Right atrium auricular region (tissue), 2 donors: Measurements from ENCODE around the gene ERCC2. TPM values are rescaled to one million over a fixed set of nuclear protein-coding genes. Genes with fewer than 3 reads are reported as not detected.

ENCODE experiments used
- DNase-seq: peaks from one replicate; pipeline ENCODE4 v3.0.0-alpha.2; 2019; ENCODE audit warnings: low spot score
- H3K27ac ChIP-seq, 2 donors: fragments of 200-600 bp; sonication (generic); 1 replicate in 1 of 2; 2 replicates in 1 of 2; pipeline ENCODE4 v1.5.1; 2016 to 2019
- H3K27me3 ChIP-seq, 2 donors: fragments of 200-600 bp; sonication (generic); one replicate each; pipeline versions ENCODE4 v1.5.1 to v1.6.0; 2017 to 2019
- H3K36me3 ChIP-seq: fragments of 200-600 bp; sonication (generic); one replicate; pipeline ENCODE4 v1.5.1; 2016
- H3K4me1 ChIP-seq, 2 donors: fragments of 200-600 bp; sonication (generic); one replicate each; pipeline versions ENCODE4 v1.5.1 to v1.6.0; 2017 to 2019
- H3K4me3 ChIP-seq, 2 donors: fragments of 200-600 bp; sonication (generic); 1 replicate in 1 of 2; 2 replicates in 1 of 2; pipeline ENCODE4 v1.5.1; 2017 to 2019; ENCODE audit warnings: mild to moderate bottlenecking in 1 of 2, moderate library complexity in 1 of 2
- H3K9me3 ChIP-seq, 2 donors: fragments of 200-600 bp; sonication (generic); one replicate each; pipeline ENCODE4 v1.5.1; 2019
- total RNA-seq, 2 donors: library from RNA; depleted of rRNA; stranded (reverse); fragments of >200 nt; gene quantifications; one replicate each; pipeline ENCODE4 v1.1.0, GENCODE V29; 2016
- TF ChIP-seq, protein P1 (sequence below), 2 donors: fragments of 200-600 bp; sonication (generic); IDR thresholded peaks; one replicate each; pipeline ENCODE4 v1.5.1; 2019; ENCODE audit warnings: antibody characterized with exemption in 2 of 2

The ERCC2 gene
- total RNA-seq, 2 donors from 2014 or later, result 8.6 to 11.2 TPM

DNA sequence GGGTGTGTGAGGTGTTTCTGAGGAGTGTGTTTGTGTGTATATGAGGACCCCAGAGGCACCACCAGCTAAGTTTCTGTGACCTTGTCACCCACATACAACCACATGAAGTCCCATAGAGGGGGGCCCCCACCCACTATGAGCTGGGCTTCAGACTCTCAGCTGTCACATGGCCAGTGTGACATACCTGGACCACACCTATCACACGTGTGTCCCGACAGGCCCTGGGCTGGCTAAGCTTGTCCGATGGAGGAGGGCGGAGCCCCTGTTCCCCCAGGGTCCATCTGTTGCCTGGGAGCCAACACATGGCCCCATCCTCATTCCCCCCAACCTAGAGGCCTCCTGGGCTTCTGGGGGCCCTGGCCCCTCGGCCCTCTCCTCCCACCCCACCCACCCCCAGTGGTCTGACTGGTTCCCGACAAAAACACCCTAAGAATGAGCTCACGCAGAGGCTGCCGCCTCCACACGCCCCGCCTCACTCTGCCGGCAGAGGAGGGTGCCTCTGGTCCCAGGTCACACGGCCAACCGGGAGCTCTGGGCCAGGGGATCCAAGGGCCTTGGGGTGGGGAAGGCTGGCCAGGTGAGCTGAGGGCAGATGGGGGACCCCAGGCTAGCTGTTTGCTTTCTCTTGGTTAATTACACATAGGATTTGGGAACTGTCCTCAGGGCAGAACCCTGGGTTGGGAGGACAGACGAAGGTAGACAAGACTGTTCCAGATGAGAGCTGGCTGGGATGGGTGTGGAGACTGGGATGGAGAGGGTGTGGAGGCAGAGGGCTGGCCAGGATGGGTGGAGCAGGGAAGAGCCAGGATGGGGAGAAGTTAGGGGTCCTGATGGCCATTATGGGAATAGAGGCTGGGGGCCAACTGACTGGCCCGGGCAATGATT lies 25.5 kb downstream of the ERCC2 start:
- Histone ChIP-seq H3K4me1 (peaks cover 0 to 10% of the 10 kb centered on the region in 2 donors), H3K9me3 (no peaks in the 10 kb centered on the region), H3K27me3 (peaks cover 0 to 15% of the 10 kb centered on the region in 2 donors), H3K27ac (no peak overlapping the region), H3K36me3 (no peaks in the 10 kb centered on the region), H3K4me3 (no peak overlapping the region)
- TF ChIP-seq, protein P1, sequence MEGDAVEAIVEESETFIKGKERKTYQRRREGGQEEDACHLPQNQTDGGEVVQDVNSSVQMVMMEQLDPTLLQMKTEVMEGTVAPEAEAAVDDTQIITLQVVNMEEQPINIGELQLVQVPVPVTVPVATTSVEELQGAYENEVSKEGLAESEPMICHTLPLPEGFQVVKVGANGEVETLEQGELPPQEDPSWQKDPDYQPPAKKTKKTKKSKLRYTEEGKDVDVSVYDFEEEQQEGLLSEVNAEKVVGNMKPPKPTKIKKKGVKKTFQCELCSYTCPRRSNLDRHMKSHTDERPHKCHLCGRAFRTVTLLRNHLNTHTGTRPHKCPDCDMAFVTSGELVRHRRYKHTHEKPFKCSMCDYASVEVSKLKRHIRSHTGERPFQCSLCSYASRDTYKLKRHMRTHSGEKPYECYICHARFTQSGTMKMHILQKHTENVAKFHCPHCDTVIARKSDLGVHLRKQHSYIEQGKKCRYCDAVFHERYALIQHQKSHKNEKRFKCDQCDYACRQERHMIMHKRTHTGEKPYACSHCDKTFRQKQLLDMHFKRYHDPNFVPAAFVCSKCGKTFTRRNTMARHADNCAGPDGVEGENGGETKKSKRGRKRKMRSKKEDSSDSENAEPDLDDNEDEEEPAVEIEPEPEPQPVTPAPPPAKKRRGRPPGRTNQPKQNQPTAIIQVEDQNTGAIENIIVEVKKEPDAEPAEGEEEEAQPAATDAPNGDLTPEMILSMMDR (IDR thresholded peaks at IDR 0.05), result no peak
- no peak for DNase-seq

DNA sequence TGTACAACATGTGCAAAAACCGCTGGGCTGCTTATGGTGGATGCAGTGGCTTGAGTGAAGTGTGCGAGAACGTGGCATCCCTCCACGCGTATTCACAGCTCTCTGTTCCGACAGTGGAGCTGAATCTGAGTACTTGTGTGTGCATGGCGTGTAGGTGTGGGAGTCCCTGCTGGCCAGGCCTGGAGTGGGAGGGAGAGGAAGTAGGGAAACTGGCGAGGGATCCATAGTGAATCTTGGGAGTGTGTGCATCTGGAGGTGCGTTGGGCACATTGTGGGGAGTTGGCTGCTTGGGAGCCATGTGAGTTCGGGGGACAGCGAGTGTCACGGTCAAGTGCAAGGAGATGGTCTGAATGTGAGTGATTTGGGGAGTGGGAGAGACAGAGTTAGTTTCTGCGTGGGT lies 27.5 kb downstream of the ERCC2 start:
- DNase-seq, result no peak
- H3K27ac ChIP-seq, result no peak overlapping the region
- H3K9me3 ChIP-seq, result no peaks in the 10 kb centered on the region
- H3K4me1 ChIP-seq, result peaks cover 0 to 17% of the 10 kb centered on the region in 2 donors
- peaks cover 0 to 15% of the 10 kb centered on the region in 2 donors for H3K27me3 ChIP-seq
- no peaks in the 10 kb centered on the region for H3K36me3 ChIP-seq
- TF ChIP-seq, protein P1 (IDR thresholded peaks at IDR 0.05), result no peak
- no peak overlapping the region for H3K4me3 ChIP-seq

DNA sequence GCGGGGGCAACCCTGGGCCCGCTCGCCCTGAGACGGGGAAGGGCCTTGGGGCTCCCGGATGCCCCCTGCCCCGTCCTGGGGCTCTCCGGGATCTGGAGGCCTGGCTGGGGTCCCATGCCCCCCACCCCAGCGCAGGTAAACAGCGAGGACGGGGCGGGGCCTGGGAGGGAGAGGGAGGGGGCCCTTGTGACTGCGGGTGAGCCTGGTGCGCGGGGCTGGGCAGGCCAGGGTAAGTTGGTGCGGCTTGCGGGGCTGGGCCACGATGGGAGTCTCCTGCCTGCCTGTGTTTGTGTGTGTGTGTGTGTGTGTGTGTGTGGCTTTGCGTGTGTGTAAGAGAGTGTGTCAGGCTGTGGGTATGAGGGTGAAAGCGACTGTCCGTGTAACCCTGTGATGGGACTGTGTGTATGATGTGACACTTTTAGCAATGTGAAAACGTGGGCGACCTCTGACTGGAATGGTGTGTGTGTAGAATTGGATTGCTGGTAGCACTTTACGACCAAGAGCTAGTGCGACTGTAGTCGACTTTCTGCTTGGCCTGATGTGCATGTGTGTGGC lies 29.4 kb downstream of the ERCC2 start:
- H3K9me3 ChIP-seq, result no peaks in the 10 kb centered on the region
- TF ChIP-seq, protein P1 (IDR thresholded peaks at IDR 0.05), result no peak
- peak overlapping the region; percentile 20 to 45 for H3K4me3 ChIP-seq
- DNase-seq, result no peak
- H3K27ac ChIP-seq, result no peak overlapping the region
- no peaks in the 10 kb centered on the region for H3K36me3 ChIP-seq
- H3K27me3 ChIP-seq, result peaks cover 0 to 10% of the 10 kb centered on the region in 2 donors
- H3K4me1 ChIP-seq, result peaks cover 0 to 17% of the 10 kb centered on the region in 2 donors

DNA sequence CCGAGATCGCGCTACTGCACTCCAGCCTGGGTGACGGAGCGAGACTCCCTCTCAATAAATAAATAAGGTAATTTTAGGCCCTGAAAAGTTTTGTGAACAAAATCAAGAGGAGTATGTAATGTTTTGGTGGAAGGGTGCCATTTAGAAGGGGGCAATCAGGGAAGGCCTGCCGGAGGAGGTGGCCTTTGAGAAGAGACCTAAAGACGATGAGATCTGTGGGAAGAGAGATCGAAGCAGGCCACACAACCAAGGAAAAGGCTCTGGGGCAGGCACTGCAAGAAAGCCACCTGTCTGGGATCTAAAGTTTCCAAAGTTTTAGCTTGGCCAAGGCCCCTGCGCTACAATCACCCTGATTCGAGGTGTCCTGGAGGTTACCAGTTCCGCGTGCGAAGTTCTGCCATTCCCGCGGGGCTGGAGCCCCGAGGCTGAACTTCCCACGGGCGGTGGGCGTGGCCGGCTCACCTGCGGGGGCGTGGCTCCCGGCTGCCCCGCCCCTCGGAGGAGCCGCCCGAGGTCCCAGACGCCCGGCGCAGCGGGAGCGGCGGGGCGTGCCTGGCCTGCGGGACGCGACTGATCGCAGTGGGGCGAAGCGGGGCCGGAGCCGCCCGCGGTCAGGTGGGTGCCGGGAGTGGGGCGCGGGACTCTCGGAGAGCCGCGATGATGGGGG lies 30.0 kb downstream of the ERCC2 start, which contains the start of gene KLC3:
TSS of gene KLC3 (plus strand) at position 519 of the 667 bp plus-strand sequence. CDS start 4,792 bp downstream, outside the sequence.
- no peaks in the 10 kb centered on the region for H3K36me3 ChIP-seq
- peak within 1 kb of the TSS; percentile 20 to 45 for H3K4me3 ChIP-seq
- H3K27ac ChIP-seq, result no peak within 1 kb of the TSS
- no peak for DNase-seq
- H3K27me3 ChIP-seq, result peaks cover 0 to 10% of the 10 kb centered on the region in 2 donors
- H3K9me3 ChIP-seq, result no peaks in the 10 kb centered on the region
- TF ChIP-seq, protein P1 (IDR thresholded peaks at IDR 0.05), result no peak
- peaks cover 0 to 17% of the 10 kb centered on the region in 2 donors for H3K4me1 ChIP-seq

DNA sequence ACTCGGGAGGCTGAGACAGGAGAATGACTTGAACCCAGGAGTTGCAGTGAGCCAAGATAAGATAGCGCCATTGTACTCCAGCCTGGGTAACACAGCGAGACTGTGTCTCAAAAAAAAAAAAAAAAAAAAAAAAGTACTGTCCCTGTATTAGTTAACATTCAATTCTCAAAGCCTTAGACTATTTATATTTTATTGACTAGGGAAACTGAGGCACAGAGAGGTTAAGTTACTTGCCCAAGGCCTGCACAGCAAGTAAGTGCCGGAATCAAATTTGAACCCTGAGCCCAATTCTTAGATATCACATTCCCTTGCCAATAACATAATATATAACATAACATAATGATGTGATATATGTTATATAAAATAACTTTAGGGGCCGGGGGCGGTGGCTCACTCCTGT lies 30.7 kb downstream of the ERCC2 start:
- no peaks in the 10 kb centered on the region for H3K9me3 ChIP-seq
- H3K27ac ChIP-seq, result no peak overlapping the region
- H3K27me3 ChIP-seq, result peaks cover 0 to 10% of the 10 kb centered on the region in 2 donors
- no peak for DNase-seq
- no peak overlapping the region for H3K4me3 ChIP-seq
- TF ChIP-seq, protein P1 (IDR thresholded peaks at IDR 0.05), result no peak
- H3K36me3 ChIP-seq, result no peaks in the 10 kb centered on the region
- H3K4me1 ChIP-seq, result peaks cover 0 to 17% of the 10 kb centered on the region in 2 donors
